ENCODE measurements around the gene TTLL8. TPM values are rescaled to one million over a fixed set of nuclear protein-coding genes. Genes with fewer than 3 reads are reported as not detected.

TTLL8 gene
- total and polyA plus RNA-seq, 2 of the 8 experiments (the other 6 are each of a cell fraction or from before 2014, with no cell fraction given): not detected

DNA sequence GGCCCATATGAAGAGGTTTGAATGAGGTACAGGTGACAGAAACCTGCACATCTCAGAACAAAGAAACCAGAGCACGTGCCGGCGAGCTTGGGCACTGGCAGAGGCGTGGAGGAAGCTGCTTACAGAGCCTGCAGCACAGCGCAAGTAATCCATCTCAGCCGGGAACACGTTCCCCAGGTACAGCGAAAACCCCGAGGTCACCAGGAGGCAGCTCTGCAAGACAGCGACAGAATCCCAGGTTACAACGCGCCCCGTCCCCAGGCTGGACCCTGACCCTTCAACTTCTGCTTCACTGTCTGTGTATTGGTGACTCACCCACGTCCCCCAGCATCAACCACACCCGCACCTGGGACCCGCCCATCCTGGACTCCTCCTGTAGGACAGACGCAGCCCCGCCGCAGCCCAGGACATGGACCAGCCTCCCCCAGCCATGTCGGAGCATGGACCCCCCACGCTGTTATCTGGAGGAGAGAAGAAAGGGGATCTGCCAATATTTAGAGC lies 24.9 kb upstream of the TTLL8 start:
- Histone ChIP-seq H3K4me1 (replicated peaks in 1 of 4; ENCODE audit: control insufficient read depth in 3 of 4, insufficient read depth in 4 of 4, low read length in 3 of 4) (peaks cover 0 to 14% (median 7%) of the 10 kb centered on the region in 4 experiments; a peak in 5 of 7 replicates), H2AK5ac (ENCODE audit: low read depth, low read length) (no peak overlapping the region), H4K91ac (replicated peaks; ENCODE audit: insufficient read length, low read length) (no peak overlapping the region), H2BK5ac (ENCODE audit: low read depth, low read length) (no peak overlapping the region), H4K8ac (ENCODE audit: extremely low read depth, insufficient read depth, low read length) (peak overlapping the region; percentile 12; the same call in 1 of the 2 replicates), H3K36me3 (ENCODE audit: control insufficient read depth in 2 of 4, insufficient read depth in 4 of 4, low read length in 3 of 4) (no peaks in the 10 kb centered on the region), H3K4me3 (ENCODE audit: extremely low read depth in 1 of 4, insufficient read depth in 2 of 4, low read depth in 3 of 4, low read length in 4 of 4) (no peak overlapping the region), H4K20me1 (replicated peaks in 1 of 2; ENCODE audit: control insufficient read depth in 1 of 2, insufficient read depth in 2 of 2, low read length in 2 of 2) (no peaks in the 10 kb centered on the region), H3K9me3 (ENCODE audit: insufficient read depth in 2 of 2, low read depth in 1 of 2, low read length in 1 of 2) (no peaks in the 10 kb centered on the region), H2BK20ac (ENCODE audit: low read length) (no peak overlapping the region), H4K5ac (ENCODE audit: insufficient read length, low read depth, low read length) (no peak overlapping the region), H3K56ac (replicated peaks; ENCODE audit: insufficient read length, low read depth, low read length) (no peak overlapping the region), H3K27ac (ENCODE audit: low read depth, low read length) (no peak overlapping the region), H3K79me1 (ENCODE audit: low read depth, low read length) (no peaks in the 10 kb centered on the region), H3K4me2 (ENCODE audit: insufficient read depth in 1 of 2, low read depth in 2 of 2, low read length in 2 of 2) (no peak overlapping the region), H2BK12ac (ENCODE audit: low read depth, low read length) (no peak overlapping the region), H3K4ac (replicated peaks; ENCODE audit: insufficient read length, low read depth, low read length) (no peak overlapping the region), H3K14ac (ENCODE audit: insufficient read length) (no peak overlapping the region), H3K18ac (ENCODE audit: extremely low read depth, low read length) (no peak overlapping the region), H2BK120ac (replicated peaks; ENCODE audit: low read depth, low read length) (no peak overlapping the region), H3K23me2 (ENCODE audit: low read depth, low read length) (no peaks in the 10 kb centered on the region), H2BK15ac (ENCODE audit: low read length) (no peak overlapping the region), H3K9ac (replicated peaks in 1 of 4; ENCODE audit: extremely low read depth in 1 of 4, low read depth in 3 of 4, low read length in 3 of 4) (no peak overlapping the region), H3K27me3 (replicated peaks in 1 of 4; ENCODE audit: control insufficient read depth in 3 of 4, extremely low read depth in 1 of 4, insufficient read depth in 3 of 4, low read length in 3 of 4) (no peaks in the 10 kb centered on the region; a peak in 2 of 7 replicates), H2AFZ (ENCODE audit: low read length) (no peak overlapping the region), H3K79me2 (ENCODE audit: control insufficient read depth in 1 of 2, insufficient read depth in 2 of 2, low read length in 2 of 2) (no peaks in the 10 kb centered on the region), H3K23ac (ENCODE audit: insufficient read length) (no peak overlapping the region)
- CTCF ChIA-PET (ENCODE audit: partially characterized antibody): interaction anchor here (0.9 to 1.3 kb wide), 3 partner anchors 10 to 24 kb away, joined by 3 to 7 read pairs (median 3); no protein-coding TSS in a partner anchor
- POLR2A ChIA-PET (ENCODE audit: partially characterized antibody): no interaction called here
- 95% methylated on average over 21 of the region's 21 CpGs; no CpG with 5 or more reads in 1 of the 2 experiments for WGBS, 2 experiments (ENCODE audit: extremely low coverage in 1 of 2, insufficient coverage in 1 of 2, insufficient read length in 1 of 2, insufficient replicate concordance in 2 of 2, low coverage in 1 of 2, low lambda C conversion rate in 2 of 2, missing lambda C conversion rate in 1 of 2)
- FAIRE-seq: no peak
- no peak for DNase-seq (ENCODE audit: low read depth in 1 of 2, low spot score in 2 of 2)
- TF ChIP-seq ZNF274 (IDR thresholded peaks at IDR 0.05; ENCODE audit: borderline replicate concordance, extremely low read depth, low read length) (no peak), POLR2A (IDR thresholded peaks at IDR 0.05; ENCODE audit: control extremely low read depth in 1 of 2, low read depth in 2 of 2, low read length in 2 of 2) (no peak), RAD21 (IDR thresholded peaks at IDR 0.05 in 1 of 2, conservative IDR thresholded peaks at IDR 0.05 in 1 of 2; ENCODE audit: low read depth in 2 of 2, low read length in 2 of 2) (no peak), ASH2L (IDR thresholded peaks at IDR 0.05; ENCODE audit: low read length) (no peak), KDM5A (IDR thresholded peaks at IDR 0.05; ENCODE audit: low read length) (no peak), TBP (IDR thresholded peaks at IDR 0.05; ENCODE audit: low read depth, low read length) (no peak), EGR1 (IDR thresholded peaks at IDR 0.05; ENCODE audit: borderline replicate concordance, low read depth, low read length) (no peak), RNF2 (IDR thresholded peaks at IDR 0.05; ENCODE audit: borderline replicate concordance, low read depth, low read length, missing control alignments, poor library complexity, severe bottlenecking) (no peak), BRCA1 (IDR thresholded peaks at IDR 0.05; ENCODE audit: low read depth, low read length) (no peak), SP1 (IDR thresholded peaks at IDR 0.05; ENCODE audit: low read depth, low read length) (no peak), TAF7 (optimal IDR thresholded peaks at IDR 0.05; ENCODE audit: borderline replicate concordance, low read depth, low read length) (no peak), BACH1 (IDR thresholded peaks at IDR 0.05; ENCODE audit: low read length) (no peak), SP2 (IDR thresholded peaks at IDR 0.05; ENCODE audit: low read length) (no peak)
- TF ChIP-seq, protein P1, sequence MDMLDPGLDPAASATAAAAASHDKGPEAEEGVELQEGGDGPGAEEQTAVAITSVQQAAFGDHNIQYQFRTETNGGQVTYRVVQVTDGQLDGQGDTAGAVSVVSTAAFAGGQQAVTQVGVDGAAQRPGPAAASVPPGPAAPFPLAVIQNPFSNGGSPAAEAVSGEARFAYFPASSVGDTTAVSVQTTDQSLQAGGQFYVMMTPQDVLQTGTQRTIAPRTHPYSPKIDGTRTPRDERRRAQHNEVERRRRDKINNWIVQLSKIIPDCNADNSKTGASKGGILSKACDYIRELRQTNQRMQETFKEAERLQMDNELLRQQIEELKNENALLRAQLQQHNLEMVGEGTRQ (IDR thresholded peaks at IDR 0.05; ENCODE audit: low read length): no peak

Data from H1 (cell line).